MG63 (cell line): ENCODE measurements around the gene PARP11. TPM values are rescaled to one million over a fixed set of nuclear protein-coding genes. Genes with fewer than 3 reads are reported as not detected.

ENCODE experiments used
- DNase-seq: peaks from one replicate; pipeline ENCODE4 v3.0.0-alpha.2; 2020
- H3K27me3 ChIP-seq: fragments of 250-450 bp; sonication (Bioruptor Pico); 2 replicates; pipeline ENCODE4 v1.5.1; 2020; ENCODE audit warnings: mild to moderate bottlenecking, moderate library complexity
- H3K36me3 ChIP-seq: fragments of 250-450 bp; sonication (Bioruptor Pico); 2 replicates; pipeline ENCODE4 v1.5.1; 2020; ENCODE audit warnings: mild to moderate bottlenecking, moderate library complexity
- H3K4me3 ChIP-seq: fragments of 250-450 bp; sonication (Bioruptor Pico); 2 replicates; pipeline ENCODE4 v1.5.1; 2020; ENCODE audit warnings: mild to moderate bottlenecking, moderate library complexity
- H3K9me3 ChIP-seq: fragments of 250-450 bp; sonication (Bioruptor Pico); 2 replicates; pipeline ENCODE4 v1.5.1; 2020; ENCODE audit warnings: mild to moderate bottlenecking, moderate library complexity
- total RNA-seq: library from RNA; depleted of rRNA; stranded (reverse); fragments of >200 nt; shearing (Covaris generic); gene quantifications from 2 replicates; pipeline ENCODE4 v1.2.3, GENCODE V29; 2014; ENCODE audit warnings: low replicate concordance

PARP11 gene
- total RNA-seq, 1 experiment from 2014 or later, result 3.5 TPM

GRCh38 chr12:3809357-3810015 is 63.7 kb downstream of the PARP11 start:
- Histone ChIP-seq H3K27me3 (no peaks in the 10 kb centered on the region), H3K36me3 (no peaks in the 10 kb centered on the region; the same call in none of the 2 replicates), H3K9me3 (no peaks in the 10 kb centered on the region), H3K4me3 (no peak overlapping the region)
- no peak for DNase-seq

- Histone ChIP-seq H3K4me3 (no peak overlapping the region), H3K27me3 (no peaks in the 10 kb centered on the region), H3K9me3 (no peaks in the 10 kb centered on the region), H3K36me3 (no peaks in the 10 kb centered on the region)
- DNase-seq, result no peak
Measured at GRCh38 chr12:3805077-3805476, 68.1 kb downstream of the PARP11 start.

- no peaks in the 10 kb centered on the region for H3K27me3 ChIP-seq
- no peak overlapping the region for H3K4me3 ChIP-seq
- peak; percentile 52 for DNase-seq
- no peaks in the 10 kb centered on the region for H3K9me3 ChIP-seq
- no peaks in the 10 kb centered on the region for H3K36me3 ChIP-seq
Measured at GRCh38 chr12:3803865-3804472, 69.2 kb downstream of the PARP11 start.

- no peak for DNase-seq
Measured at GRCh38 chr12:3802721-3803120, 70.5 kb downstream of the PARP11 start.

GRCh38 chr12:3797531-3798048 is 75.6 kb downstream of the PARP11 start:
- Histone ChIP-seq H3K27me3 (no peaks in the 10 kb centered on the region), H3K4me3 (no peak overlapping the region), H3K9me3 (no peaks in the 10 kb centered on the region), H3K36me3 (no peaks in the 10 kb centered on the region)
- no peak for DNase-seq

More at GRCh38 chr12:3802721-3803120, 70.5 kb downstream of the PARP11 start:
- Histone ChIP-seq H3K4me3 (no peak overlapping the region), H3K9me3 (no peaks in the 10 kb centered on the region), H3K27me3 (no peaks in the 10 kb centered on the region), H3K36me3 (no peaks in the 10 kb centered on the region)

- DNase-seq, result no peak
- H3K9me3 ChIP-seq, result no peaks in the 10 kb centered on the region
- no peak overlapping the region for H3K4me3 ChIP-seq
- no peaks in the 10 kb centered on the region for H3K36me3 ChIP-seq
- H3K27me3 ChIP-seq, result no peaks in the 10 kb centered on the region
Measured at GRCh38 chr12:3795492-3796133, 77.6 kb downstream of the PARP11 start.

GRCh38 chr12:3795066-3795465 is 78.1 kb downstream of the PARP11 start:
- no peaks in the 10 kb centered on the region for H3K9me3 ChIP-seq
- no peaks in the 10 kb centered on the region for H3K36me3 ChIP-seq
- no peak for DNase-seq
- H3K4me3 ChIP-seq, result no peak overlapping the region
- H3K27me3 ChIP-seq, result no peaks in the 10 kb centered on the region

- no peak for DNase-seq
- no peak overlapping the region for H3K4me3 ChIP-seq
- H3K9me3 ChIP-seq, result 0 out of 2 replicates have a peak, but pooled peaks cover 2% of the 10 kb centered on the region
- no peaks in the 10 kb centered on the region for H3K27me3 ChIP-seq
- no peaks in the 10 kb centered on the region for H3K36me3 ChIP-seq
Measured at GRCh38 chr12:3792623-3793288, 80.4 kb downstream of the PARP11 start.

GRCh38 chr12:3791256-3791874 is 81.8 kb downstream of the PARP11 start:
- DNase-seq, result no peak

GRCh38 chr12:3790642-3791041 is 82.6 kb downstream of the PARP11 start:
- no peak overlapping the region for H3K4me3 ChIP-seq
- H3K9me3 ChIP-seq, result 0 out of 2 replicates have a peak, but pooled peaks cover 2% of the 10 kb centered on the region
- no peaks in the 10 kb centered on the region for H3K36me3 ChIP-seq
- no peaks in the 10 kb centered on the region for H3K27me3 ChIP-seq
- DNase-seq, result no peak

More at GRCh38 chr12:3791256-3791874, 81.8 kb downstream of the PARP11 start:
- Histone ChIP-seq H3K36me3 (no peaks in the 10 kb centered on the region), H3K9me3 (0 out of 2 replicates have a peak, but pooled peaks cover 2% of the 10 kb centered on the region), H3K4me3 (no peak overlapping the region), H3K27me3 (no peaks in the 10 kb centered on the region)

GRCh38 chr12:3789838-3790237 is 83.4 kb downstream of the PARP11 start:
- no peak overlapping the region for H3K4me3 ChIP-seq
- DNase-seq, result no peak
- H3K36me3 ChIP-seq, result no peaks in the 10 kb centered on the region
- H3K27me3 ChIP-seq, result no peaks in the 10 kb centered on the region
- 0 out of 2 replicates have a peak, but pooled peaks cover 2% of the 10 kb centered on the region for H3K9me3 ChIP-seq

GRCh38 chr12:3777206-3777809 is 95.9 kb downstream of the PARP11 start:
- DNase-seq, result no peak
- no peaks in the 10 kb centered on the region for H3K36me3 ChIP-seq
- H3K27me3 ChIP-seq, result no peaks in the 10 kb centered on the region
- H3K4me3 ChIP-seq, result no peak overlapping the region
- no peaks in the 10 kb centered on the region for H3K9me3 ChIP-seq

GRCh38 chr12:3775385-3776035 is 97.7 kb downstream of the PARP11 start:
- Histone ChIP-seq H3K9me3 (peaks cover 2% of the 10 kb centered on the region; the same call in 1 of the 2 replicates), H3K4me3 (no peak overlapping the region), H3K36me3 (no peaks in the 10 kb centered on the region), H3K27me3 (no peaks in the 10 kb centered on the region)
- no peak for DNase-seq

- Histone ChIP-seq H3K4me3 (no peak overlapping the region), H3K9me3 (peaks cover 6% of the 10 kb centered on the region), H3K27me3 (no peaks in the 10 kb centered on the region), H3K36me3 (no peaks in the 10 kb centered on the region)
- no peak for DNase-seq
Measured at GRCh38 chr12:3772380-3772779, 100.8 kb downstream of the PARP11 start.

- H3K9me3 ChIP-seq, result peaks cover 6% of the 10 kb centered on the region
- H3K36me3 ChIP-seq, result no peaks in the 10 kb centered on the region
- no peak for DNase-seq
- no peaks in the 10 kb centered on the region for H3K27me3 ChIP-seq
- H3K4me3 ChIP-seq, result no peak overlapping the region
Measured at GRCh38 chr12:3771853-3772252, 101.3 kb downstream of the PARP11 start.

GRCh38 chr12:3770891-3771290 is 102.3 kb downstream of the PARP11 start:
- no peak for DNase-seq
- H3K9me3 ChIP-seq, result peaks cover 6% of the 10 kb centered on the region
- H3K27me3 ChIP-seq, result no peaks in the 10 kb centered on the region
- H3K36me3 ChIP-seq, result no peaks in the 10 kb centered on the region
- H3K4me3 ChIP-seq, result no peak overlapping the region
